PC-9 (cell line): Measurements from ENCODE around the gene SH3RF3. TPM values are rescaled to one million over a fixed set of nuclear protein-coding genes. Genes with fewer than 3 reads are reported as not detected.

ENCODE experiments used
- BruUV-seq: library from RNA; stranded (reverse); fragments of 400-500 nt; replicated peaks from 2 replicates; lab custom pipeline; 2021; lab: Mats Ljungman, UMichigan
- CTCF ChIA-PET: fragments of 300-600 bp; sonication (Branson Sonifier 250); formaldehyde crosslinking; loops from one replicate; lab custom pipeline; 2022; ENCODE audit warnings: antibody characterized with exemption; lab: Charles Lee
- POLR2A ChIA-PET: fragments of 300-600 bp; sonication (Branson Sonifier 250); formaldehyde crosslinking; loops from one replicate; lab custom pipeline; 2022; ENCODE audit warnings: antibody characterized with exemption; ENCODE audit not compliant: unreplicated experiment; lab: Charles Lee
- DNase-seq, 2 experiments: peaks; one replicate each; pipeline versions ENCODE4 v3.0.0 to v3.0.0-alpha.2; 2015 to 2022; ENCODE audit warnings: mixed read lengths in 1 of 2
- H2AFZ ChIP-seq: fragments of 200-600 bp; sonication (generic); 2 replicates; pipeline ENCODE4 v1.8.1; 2017; ENCODE audit warnings: antibody characterized with exemption
- H3F3A ChIP-seq: fragments of 200-600 bp; sonication (generic); 2 replicates; pipeline ENCODE4 v1.8.1; 2017; ENCODE audit warnings: antibody characterized with exemption, mild to moderate bottlenecking, low read depth; ENCODE audit not compliant: insufficient read depth
- H3K27ac ChIP-seq: fragments of 200-600 bp; sonication (generic); 2 replicates; pipeline ENCODE4 v1.6.1; 2016; ENCODE audit warnings: mixed run types
- H3K27me3 ChIP-seq: fragments of 200-600 bp; sonication (generic); 2 replicates; pipeline ENCODE4 v1.6.1; 2016; ENCODE audit warnings: low read depth, mixed run types; ENCODE audit not compliant: insufficient read depth
- H3K36me3 ChIP-seq: fragments of 200-600 bp; sonication (generic); 2 replicates; pipeline ENCODE4 v1.6.1; 2016; ENCODE audit warnings: low read depth, mixed run types
- H3K4me1 ChIP-seq: fragments of 200-600 bp; sonication (generic); replicated peaks from 2 replicates; pipeline ENCODE4 v1.6.1; 2016; ENCODE audit warnings: mixed run types; ENCODE audit not compliant: insufficient read depth
- H3K4me2 ChIP-seq: fragments of 200-600 bp; sonication (generic); 2 replicates; pipeline ENCODE4 v1.6.1; 2017; ENCODE audit warnings: mixed run types
- H3K4me3 ChIP-seq: fragments of 200-600 bp; sonication (generic); 2 replicates; pipeline ENCODE4 v1.6.1; 2016; ENCODE audit warnings: mixed run types
- H3K79me2 ChIP-seq: fragments of 200-600 bp; sonication (generic); 2 replicates; pipeline ENCODE4 v1.6.1; 2017; ENCODE audit warnings: low read depth, mixed run types
- H3K9me2 ChIP-seq: fragments of 200-600 bp; sonication (generic); 2 replicates; pipeline ENCODE4 v1.8.1; 2017; ENCODE audit warnings: mild to moderate bottlenecking; ENCODE audit not compliant: insufficient read depth
- H3K9me3 ChIP-seq: fragments of 200-600 bp; sonication (generic); 2 replicates; pipeline ENCODE4 v1.8.1; 2016; ENCODE audit warnings: low read depth; ENCODE audit not compliant: insufficient read depth
- H4K20me1 ChIP-seq: fragments of 200-600 bp; sonication (generic); 2 replicates; pipeline ENCODE4 v1.8.1; 2017; ENCODE audit not compliant: insufficient read depth
- CTCF ChIP-seq: fragments of 200-600 bp; sonication (generic); conservative IDR thresholded peaks from 2 replicates; pipeline ENCODE4 v1.6.1; 2017; ENCODE audit warnings: mixed run types, antibody characterized with exemption, mild to moderate bottlenecking, moderate library complexity
- EZH2 ChIP-seq: fragments of 200-600 bp; sonication (generic); IDR thresholded peaks from 2 replicates; pipeline ENCODE4 v1.8.0; 2017; ENCODE audit warnings: antibody characterized with exemption, low read depth
- intact Hi-C: fragments of 100-400 bp; cut with micrococcal nuclease; formaldehyde crosslinking; loops from one replicate; pipeline ENCODE4 v1.10.0; 2022; ENCODE audit not compliant: unreplicated experiment
- total RNA-seq: library from RNA; stranded (reverse); gene quantifications from 2 replicates; pipeline ENCODE4 v1.2.3, GENCODE V29; 2021

The SH3RF3 gene
- total RNA-seq, 1 experiment from 2014 or later: 6.1 TPM

DNA sequence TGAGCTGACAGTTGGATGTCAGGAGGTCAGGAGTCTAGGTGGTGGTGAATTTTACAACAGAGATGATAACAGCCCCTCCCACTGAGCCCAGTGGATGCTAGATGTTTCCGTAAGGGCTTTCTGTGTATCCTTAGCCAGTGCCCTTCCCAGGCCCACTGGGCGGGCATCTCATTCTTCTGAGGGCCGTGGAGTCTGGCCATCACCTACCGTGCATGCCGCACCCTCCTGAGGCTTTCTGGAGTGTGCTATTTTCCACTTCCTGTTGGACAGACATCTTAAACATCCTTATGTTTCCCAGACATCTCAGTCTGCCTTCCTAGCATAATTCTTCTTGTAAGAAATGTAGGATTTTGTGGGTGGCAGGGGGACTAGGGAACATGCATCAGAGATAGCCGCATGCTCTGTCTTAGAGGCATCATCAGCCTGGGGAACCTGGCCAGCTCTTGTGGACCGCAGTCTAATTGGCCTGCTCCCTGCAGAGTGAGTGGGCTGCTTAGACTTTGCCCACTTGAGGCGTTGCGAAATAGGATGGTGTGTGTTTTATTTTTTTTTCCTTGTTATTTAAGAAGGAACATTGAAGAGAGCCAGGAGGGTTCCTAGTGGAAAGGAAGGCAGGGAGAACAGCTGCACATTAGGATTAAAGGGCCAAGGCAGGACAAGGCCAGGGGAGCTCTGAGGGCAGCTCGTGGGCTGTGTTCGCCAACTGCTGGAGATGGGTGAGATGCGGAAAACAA lies 135.8 kb downstream of the SH3RF3 start:
- Histone ChIP-seq H3K4me3 (no peak overlapping the region), H3K79me2 (peaks cover 21% of the 10 kb centered on the region), H3K4me1 (peaks cover 46% of the 10 kb centered on the region), H4K20me1 (no peaks in the 10 kb centered on the region; the same call in 1 of the 2 replicates), H3K27ac (no peak overlapping the region), H3K9me2 (no peaks in the 10 kb centered on the region), H3K9me3 (no peaks in the 10 kb centered on the region), H3K36me3 (no peaks in the 10 kb centered on the region), H3K4me2 (0 out of 2 replicates have a peak overlapping the region, but pooled peaks have one; percentile 8), H2AFZ (no peak overlapping the region), H3F3A (peaks cover 20% of the 10 kb centered on the region; the same call in 1 of the 2 replicates), H3K27me3 (no peaks in the 10 kb centered on the region)
- ChIA-PET POLR2A (no interaction called here), CTCF (interaction anchor here (0.6 kb wide), 1 partner anchor 409 kb away, joined by 3 read pairs; no protein-coding TSS in a partner anchor)
- intact Hi-C loops: no loop called here
- TF ChIP-seq CTCF: no peak
- TF ChIP-seq EZH2: no peak
- BruUV-seq: no TSS peak
- DNase-seq: no peak

GRCh38 chr2:109265369-109265768 lies 136.4 kb downstream of the SH3RF3 start:
- H3K4me3 ChIP-seq: no peak overlapping the region
- no peaks in the 10 kb centered on the region for H3K36me3 ChIP-seq
- no TSS peak for BruUV-seq
- H3K9me3 ChIP-seq: no peaks in the 10 kb centered on the region
- TF ChIP-seq CTCF: no peak
- no peak for TF ChIP-seq EZH2
- CTCF ChIA-PET: interaction anchor here (0.6 kb wide), 1 partner anchor 408 kb away, joined by 3 read pairs; no protein-coding TSS in a partner anchor
- intact Hi-C loops: no loop called here
- H3K27ac ChIP-seq: peak overlapping the region; percentile 71; the same call in 1 of the 2 replicates
- H3K4me1 ChIP-seq: peaks cover 52% of the 10 kb centered on the region
- H3F3A ChIP-seq: peaks cover 26% of the 10 kb centered on the region; the same call in 1 of the 2 replicates
- H3K27me3 ChIP-seq: no peaks in the 10 kb centered on the region
- H2AFZ ChIP-seq: no peak overlapping the region
- no peaks in the 10 kb centered on the region; the same call in 1 of the 2 replicates for H4K20me1 ChIP-seq
- no peak for DNase-seq
- no peaks in the 10 kb centered on the region for H3K9me2 ChIP-seq
- POLR2A ChIA-PET: no interaction called here
- H3K4me2 ChIP-seq: 0 out of 2 replicates have a peak overlapping the region, but pooled peaks have one; percentile 8
- peaks cover 19% of the 10 kb centered on the region for H3K79me2 ChIP-seq

DNA sequence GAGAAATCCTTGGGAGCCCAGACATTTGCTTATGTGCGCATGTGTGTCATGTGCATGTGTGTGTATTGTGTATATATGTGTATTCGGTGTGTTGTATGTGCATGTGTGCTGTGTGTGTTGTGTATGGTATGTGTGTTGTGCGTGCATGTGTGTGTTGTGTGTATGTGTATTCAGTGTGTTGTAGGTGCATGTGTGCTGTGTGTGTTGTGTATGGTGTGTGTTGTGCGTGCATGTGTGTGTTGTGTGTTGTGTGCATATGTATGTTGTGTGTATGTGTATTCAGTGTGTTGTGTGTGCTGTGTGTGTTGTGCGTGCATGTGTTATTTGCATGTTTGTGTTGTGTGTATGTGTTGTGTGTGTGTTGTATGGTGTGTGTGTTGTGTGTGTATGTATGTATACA lies 136.9 kb downstream of the SH3RF3 start:
- DNase-seq: no peak
- Histone ChIP-seq H3K9me3 (no peaks in the 10 kb centered on the region), H3F3A (peaks cover 30% of the 10 kb centered on the region; the same call in 1 of the 2 replicates), H4K20me1 (no peaks in the 10 kb centered on the region; the same call in 1 of the 2 replicates), H2AFZ (no peak overlapping the region), H3K4me2 (0 out of 2 replicates have a peak overlapping the region, but pooled peaks have one; percentile 36), H3K79me2 (peaks cover 16% of the 10 kb centered on the region), H3K9me2 (no peaks in the 10 kb centered on the region), H3K4me1 (peaks cover 58% of the 10 kb centered on the region), H3K27me3 (no peaks in the 10 kb centered on the region), H3K36me3 (no peaks in the 10 kb centered on the region), H3K4me3 (no peak overlapping the region), H3K27ac (peak overlapping the region; percentile 71)
- CTCF ChIA-PET: no interaction called here
- BruUV-seq: no TSS peak
- intact Hi-C loops: no loop called here
- POLR2A ChIA-PET: no interaction called here
- no peak for TF ChIP-seq CTCF
- no peak for TF ChIP-seq EZH2
